ENCODE measurements around the gene ABCG2.

The ABCG2 gene

DNA sequence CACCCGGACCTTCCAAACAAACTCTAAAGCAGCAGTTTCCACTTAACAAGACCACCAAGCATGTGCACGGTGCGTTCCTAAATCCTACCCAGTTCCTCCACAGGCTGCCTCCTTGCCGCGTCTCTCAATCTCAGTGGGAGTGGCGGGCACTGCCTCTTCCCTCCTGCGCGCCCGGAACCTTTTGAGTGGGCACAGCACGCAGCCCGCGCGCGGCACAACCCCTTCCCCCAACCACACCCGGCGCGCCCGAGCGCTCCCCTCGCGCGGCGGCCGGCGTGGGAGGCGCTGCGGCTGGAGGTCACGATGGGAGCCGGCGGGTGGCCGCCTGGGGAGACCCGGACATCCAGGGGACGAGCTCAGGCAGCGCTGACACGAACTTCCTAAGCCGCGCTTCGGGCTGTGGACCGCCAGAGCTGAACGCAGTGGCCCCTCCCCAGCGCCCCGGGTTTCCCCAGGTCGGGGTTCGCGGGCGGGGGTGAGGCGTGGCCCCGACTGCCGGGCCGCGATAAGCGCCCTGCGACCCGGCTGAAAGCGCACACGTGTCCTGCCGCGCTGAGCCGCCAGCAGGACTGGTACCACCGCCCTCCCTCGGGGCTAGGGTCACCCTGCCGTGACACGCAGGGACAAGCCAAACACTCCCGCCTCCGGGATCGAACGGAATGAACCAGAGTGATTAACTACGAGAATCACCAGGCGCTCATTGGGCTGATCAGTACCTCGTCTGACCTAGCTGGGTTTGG, at the start of gene ABCG2:
TSS of gene ABCG2 (minus strand) at position 151 of the 740 bp plus-strand sequence. CDS start 18,644 bp downstream, outside the sequence.
- no peak for TF ChIP-seq CTCF (conservative IDR thresholded peaks at IDR 0.05; ENCODE audit: low read depth, low read length)
- peak within 1 kb of the TSS; percentile 63 for H3K4me3 ChIP-seq (ENCODE audit: low read depth, low read length)
- peak; percentile 45 for DNase-seq (ENCODE audit: low read depth)

DNA sequence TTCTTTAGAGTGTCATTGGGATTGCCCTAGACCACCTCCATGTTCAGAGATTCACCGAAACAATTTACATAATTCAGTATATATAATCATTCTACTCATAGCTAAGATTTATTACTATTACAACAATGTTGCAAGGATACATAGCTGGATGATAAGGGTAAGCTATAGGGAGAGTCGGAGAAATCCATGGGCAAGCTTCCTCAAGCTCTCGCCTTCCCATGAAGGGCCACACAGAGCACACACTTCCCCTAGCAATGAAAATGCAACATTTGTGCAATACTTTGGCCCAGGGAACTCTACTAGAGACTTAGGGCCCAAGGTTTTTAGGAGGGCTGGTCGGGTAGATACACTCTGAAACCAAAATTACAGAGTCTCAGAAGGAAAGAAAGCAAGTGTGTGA, 49.7 kb upstream of the ABCG2 start:
- DNase-seq (ENCODE audit: low read depth), result no peak
- no peak overlapping the region for H3K4me3 ChIP-seq (ENCODE audit: low read depth, low read length)
- TF ChIP-seq CTCF (conservative IDR thresholded peaks at IDR 0.05; ENCODE audit: low read depth, low read length), result no peak

DNA sequence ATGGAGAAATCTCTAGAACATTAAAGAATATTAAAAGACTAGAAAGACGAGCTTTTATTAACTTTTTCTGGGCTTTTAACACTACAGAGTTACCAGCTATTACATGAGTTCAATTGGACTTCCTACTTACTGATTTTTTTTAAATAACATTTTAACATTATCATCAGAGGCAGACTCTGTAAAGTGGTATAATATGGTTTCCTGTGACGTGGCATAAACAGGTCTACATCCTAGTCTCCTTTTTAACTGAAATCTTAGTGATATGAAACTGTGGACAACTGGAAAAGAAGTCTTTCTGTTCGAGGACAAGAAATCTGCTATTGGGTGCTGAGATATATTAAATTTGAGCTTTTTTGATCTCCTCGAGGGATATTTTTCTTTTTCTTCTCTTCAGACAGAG, 48.7 kb upstream of the ABCG2 start:
- no peak for DNase-seq (ENCODE audit: low read depth)
- no peak overlapping the region for H3K4me3 ChIP-seq (ENCODE audit: low read depth, low read length)
- no peak for TF ChIP-seq CTCF (conservative IDR thresholded peaks at IDR 0.05; ENCODE audit: low read depth, low read length)

DNA sequence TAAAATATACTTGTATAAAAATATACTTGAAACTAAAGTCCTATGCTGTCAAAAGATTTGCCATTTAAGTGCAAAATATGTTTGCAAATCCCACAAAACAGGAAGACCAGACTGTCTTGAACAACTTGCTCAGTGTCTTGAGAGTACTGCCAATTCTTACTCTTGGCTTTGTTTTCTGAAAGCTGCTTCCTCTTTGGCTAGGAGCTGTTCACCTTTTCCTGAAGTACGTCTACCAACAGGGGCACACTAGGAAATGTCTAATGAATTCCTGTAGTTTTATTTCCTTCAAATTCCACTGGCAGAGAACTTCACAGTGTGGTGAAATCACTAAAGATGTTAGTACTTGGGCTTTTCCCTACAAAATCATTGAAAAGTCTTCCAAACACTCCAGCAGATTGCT, 46.4 kb upstream of the ABCG2 start:
- no peak for DNase-seq (ENCODE audit: low read depth)
- no peak for TF ChIP-seq CTCF (conservative IDR thresholded peaks at IDR 0.05; ENCODE audit: low read depth, low read length)
- no peak overlapping the region for H3K4me3 ChIP-seq (ENCODE audit: low read depth, low read length)

- DNase-seq (ENCODE audit: low read depth), result no peak
- H3K4me3 ChIP-seq (ENCODE audit: low read depth, low read length), result no peak overlapping the region
- no peak for TF ChIP-seq CTCF (conservative IDR thresholded peaks at IDR 0.05; ENCODE audit: low read depth, low read length)
Measured at GRCh38 chr4:88202443-88202842, 44.0 kb upstream of the ABCG2 start.

GRCh38 chr4:88200186-88200585, 41.7 kb upstream of the ABCG2 start:
- no peak for TF ChIP-seq CTCF (conservative IDR thresholded peaks at IDR 0.05; ENCODE audit: low read depth, low read length)
- DNase-seq (ENCODE audit: low read depth), result no peak
- H3K4me3 ChIP-seq (ENCODE audit: low read depth, low read length), result no peak overlapping the region

Measured in choroid plexus epithelial cell (primary cell).